Activated CD4-positive, alpha-beta memory T cell treated with anti-CD3 and anti-CD28 coated beads, Interleukin-2, amount 10 ng/mL, durations not matched to agents 7 days and 5 days (primary cell): ENCODE data around the gene SQSTM1. TPM values are rescaled to one million over a fixed set of nuclear protein-coding genes. Genes with fewer than 3 reads are reported as not detected.

ENCODE experiments used
- CTCF ChIA-PET: fragments of 350-600 bp; sonication (Branson Sonifier 250); formaldehyde crosslinking; loops from one replicate; lab custom pipeline; 2021; ENCODE audit warnings: antibody characterized with exemption, inconsistent platforms; lab: Charles Lee
- POLR2A ChIA-PET: fragments of 350-600 bp; sonication (Branson Sonifier 250); formaldehyde crosslinking; loops from one replicate; lab custom pipeline; 2021; ENCODE audit warnings: antibody characterized with exemption; lab: Charles Lee
- DNase-seq: peaks from one replicate; pipeline ENCODE4 v3.0.0-alpha.2; 2020
- H3K27ac Mint-ChIP-seq: one replicate; pipeline ENCODE4 v1.8.0; 2021; ENCODE audit warnings: mild to moderate bottlenecking, mixed read lengths
- H3K27me3 Mint-ChIP-seq: one replicate; pipeline ENCODE4 v1.8.0; 2021; ENCODE audit warnings: mixed read lengths
- H3K36me3 Mint-ChIP-seq: one replicate; pipeline ENCODE4 v1.8.0; 2021; ENCODE audit warnings: low read depth, mixed read lengths
- H3K4me1 Mint-ChIP-seq: one replicate; pipeline ENCODE4 v1.8.0; 2021; ENCODE audit warnings: mixed read lengths
- H3K4me3 Mint-ChIP-seq: one replicate; pipeline ENCODE4 v1.8.0; 2021; ENCODE audit warnings: mild to moderate bottlenecking, mixed read lengths
- H3K9me3 Mint-ChIP-seq: one replicate; pipeline ENCODE4 v1.8.0; 2021; ENCODE audit warnings: mixed read lengths
- total RNA-seq, 2 experiments: library from RNA; stranded (reverse); gene quantifications; one replicate each; pipeline ENCODE4 v1.2.3, GENCODE V29; 2021

Gene SQSTM1
- total RNA-seq, 2 experiments from 2014 or later = 178 to 183 TPM

DNA sequence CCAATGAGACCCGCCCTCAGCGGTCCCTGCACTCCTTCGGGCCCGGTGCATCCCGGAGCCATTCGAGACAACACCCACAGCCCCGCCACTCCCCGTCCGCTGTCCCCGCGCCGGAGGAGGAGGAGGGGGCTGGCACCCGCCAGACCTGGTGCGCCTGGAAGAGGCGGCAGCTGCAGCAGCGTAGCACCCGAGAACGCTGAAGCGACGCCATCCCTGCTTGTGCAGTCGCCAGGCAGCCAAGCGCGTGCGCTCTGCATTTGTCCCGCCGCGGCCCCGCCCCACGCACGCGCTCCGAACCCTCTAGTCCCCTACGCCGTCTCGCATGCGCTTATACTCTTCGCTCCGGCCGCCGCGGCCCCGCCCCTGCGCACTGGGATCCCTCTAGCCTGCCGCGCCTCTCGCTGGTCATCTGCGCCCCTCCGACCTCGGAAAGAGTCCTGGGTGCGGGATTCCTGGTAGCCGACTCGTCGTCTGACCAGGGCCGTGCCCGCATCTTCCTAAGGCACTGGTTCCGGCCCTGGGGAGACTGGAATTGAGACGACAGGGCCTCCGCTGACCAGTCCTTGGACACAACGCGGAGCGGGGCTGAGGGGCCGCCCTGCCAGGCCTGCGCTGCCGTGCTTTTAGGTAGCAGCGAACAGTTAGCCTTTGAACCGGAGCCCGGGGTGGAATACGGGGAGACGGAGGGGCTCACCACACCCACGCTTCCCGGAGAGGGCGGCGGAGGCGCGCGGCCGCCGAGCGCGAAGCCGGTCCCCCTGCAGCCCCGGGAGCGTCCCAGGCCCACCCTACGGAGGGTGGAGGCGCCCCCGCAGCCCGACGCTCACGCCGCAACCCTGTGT, 38.1 kb downstream of the SQSTM1 start, which contains the start of gene MRNIP:
MRNIP (minus strand) TSS at position 232 of the 842 bp plus-strand sequence; CDS start at position 211, 21 bp downstream.
- Mint-ChIP-seq H3K9me3 (no peaks in the 10 kb centered on the region), H3K36me3 (peaks cover 9% of the 10 kb centered on the region), H3K4me3 (peak within 1 kb of the TSS; percentile 90), H3K4me1 (peaks cover 19% of the 10 kb centered on the region), H3K27ac (peak within 1 kb of the TSS; percentile 81), H3K27me3 (no peaks in the 10 kb centered on the region)
- ChIA-PET POLR2A (interaction anchor here (0.7 to 1.2 kb wide), 5 partner anchors 37 to 973 kb away, joined by 3 to 5 read pairs (median 3); no protein-coding TSS in a partner anchor), CTCF (no interaction called here)
- peak; percentile 92 for DNase-seq

- H3K9me3 Mint-ChIP-seq = no peaks in the 10 kb centered on the region
Observed at GRCh38 chr5:179860301-179860700, 39.6 kb downstream of the SQSTM1 start.

GRCh38 chr5:179862296-179862695, 41.6 kb downstream of the SQSTM1 start:
- Mint-ChIP-seq H3K27me3 (no peaks in the 10 kb centered on the region), H3K27ac (no peak overlapping the region), H3K4me3 (no peak overlapping the region), H3K4me1 (peaks cover 17% of the 10 kb centered on the region), H3K36me3 (peaks cover 18% of the 10 kb centered on the region), H3K9me3 (no peaks in the 10 kb centered on the region)
- POLR2A ChIA-PET = no interaction called here
- CTCF ChIA-PET = interaction anchor here (0.7 to 1.4 kb wide), 2 partner anchors 40 to 60 kb away, joined by 3 to 6 read pairs; no protein-coding TSS in a partner anchor
- no peak for DNase-seq

More at GRCh38 chr5:179860301-179860700, 39.6 kb downstream of the SQSTM1 start:
- H3K4me3 Mint-ChIP-seq = peak overlapping the region; percentile 48
- H3K36me3 Mint-ChIP-seq = peaks cover 17% of the 10 kb centered on the region
- no peaks in the 10 kb centered on the region for H3K27me3 Mint-ChIP-seq
- peaks cover 19% of the 10 kb centered on the region for H3K4me1 Mint-ChIP-seq
- DNase-seq = no peak
- ChIA-PET CTCF (no interaction called here), POLR2A (no interaction called here)
- no peak overlapping the region for H3K27ac Mint-ChIP-seq

DNA sequence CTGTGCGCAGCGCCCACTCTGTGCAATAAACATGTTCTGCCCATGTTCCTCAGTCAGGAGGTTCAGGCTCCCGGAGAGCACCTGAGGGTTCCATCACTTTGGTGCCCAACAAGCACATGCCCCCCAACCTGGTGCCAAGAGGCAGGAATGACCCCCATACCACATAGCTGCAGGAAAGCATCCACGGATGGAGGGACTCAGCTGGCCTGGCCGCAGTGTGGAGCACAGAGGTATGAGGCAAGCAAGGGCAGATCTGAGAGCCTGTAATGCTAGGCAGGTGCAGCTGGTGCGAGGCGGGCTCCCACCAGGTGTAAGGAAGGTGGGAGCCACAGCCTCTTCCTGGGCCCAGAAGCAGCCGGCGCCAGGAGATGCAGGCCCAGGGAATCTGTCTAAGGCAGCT, 42.2 kb downstream of the SQSTM1 start:
- H3K4me1 Mint-ChIP-seq = peaks cover 13% of the 10 kb centered on the region
- no peak for DNase-seq
- H3K27me3 Mint-ChIP-seq = no peaks in the 10 kb centered on the region
- ChIA-PET POLR2A (no interaction called here), CTCF (no interaction called here)
- H3K9me3 Mint-ChIP-seq = no peaks in the 10 kb centered on the region
- H3K36me3 Mint-ChIP-seq = peaks cover 18% of the 10 kb centered on the region
- no peak overlapping the region for H3K4me3 Mint-ChIP-seq
- no peak overlapping the region for H3K27ac Mint-ChIP-seq

DNA sequence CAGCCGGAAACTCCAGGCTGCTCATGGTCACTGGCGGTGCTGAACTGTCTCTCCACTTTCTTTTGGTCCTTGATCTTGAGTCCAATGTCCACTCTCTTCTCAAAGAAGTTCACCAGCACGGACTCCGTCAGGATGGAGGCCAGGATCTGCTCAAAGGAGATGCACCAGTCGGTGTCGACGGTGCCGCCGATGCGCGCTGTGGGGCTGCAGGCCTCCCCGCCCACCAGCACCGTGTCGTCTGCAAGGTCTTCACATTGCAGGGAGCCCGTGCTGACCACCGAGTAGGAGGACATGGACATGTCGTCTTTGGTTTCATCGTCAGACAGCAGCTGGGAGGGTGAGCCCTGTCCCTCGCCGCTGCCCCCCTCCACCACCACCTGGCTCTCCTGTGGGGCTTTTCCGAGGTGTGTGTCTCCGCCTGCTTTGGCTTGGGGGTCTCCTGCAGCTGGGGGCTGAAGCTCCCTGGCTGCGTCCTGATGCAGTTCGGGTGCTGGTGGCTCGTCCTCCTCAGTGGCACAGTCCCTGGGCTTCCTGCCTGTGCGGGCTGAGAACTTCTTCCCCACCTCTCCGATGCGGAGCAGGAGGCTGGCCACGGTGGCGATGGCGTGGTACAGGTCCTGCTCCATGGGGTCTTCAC, 42.9 kb downstream of the SQSTM1 start:
- POLR2A ChIA-PET = no interaction called here
- Mint-ChIP-seq H3K27ac (no peak overlapping the region), H3K36me3 (peaks cover 18% of the 10 kb centered on the region), H3K4me3 (no peak overlapping the region), H3K27me3 (no peaks in the 10 kb centered on the region), H3K9me3 (no peaks in the 10 kb centered on the region), H3K4me1 (peaks cover 10% of the 10 kb centered on the region)
- DNase-seq = no peak
- CTCF ChIA-PET = no interaction called here

- DNase-seq = no peak
- H3K4me3 Mint-ChIP-seq = no peak overlapping the region
- no peaks in the 10 kb centered on the region for H3K27me3 Mint-ChIP-seq
- H3K36me3 Mint-ChIP-seq = peaks cover 18% of the 10 kb centered on the region
- CTCF ChIA-PET = no interaction called here
- peaks cover 5% of the 10 kb centered on the region for H3K4me1 Mint-ChIP-seq
- POLR2A ChIA-PET = no interaction called here
- no peaks in the 10 kb centered on the region for H3K9me3 Mint-ChIP-seq
- no peak overlapping the region for H3K27ac Mint-ChIP-seq
Observed at GRCh38 chr5:179864686-179865085, 44.0 kb downstream of the SQSTM1 start.

GRCh38 chr5:179865491-179866240, 45.0 kb downstream of the SQSTM1 start:
- H3K27me3 Mint-ChIP-seq = no peaks in the 10 kb centered on the region
- ChIA-PET CTCF (no interaction called here), POLR2A (no interaction called here)
- DNase-seq = no peak
- H3K27ac Mint-ChIP-seq = no peak overlapping the region
- no peaks in the 10 kb centered on the region for H3K9me3 Mint-ChIP-seq
- no peak overlapping the region for H3K4me3 Mint-ChIP-seq
- H3K4me1 Mint-ChIP-seq = no peaks in the 10 kb centered on the region
- H3K36me3 Mint-ChIP-seq = peaks cover 19% of the 10 kb centered on the region

- H3K36me3 Mint-ChIP-seq = peaks cover 27% of the 10 kb centered on the region
- no peak overlapping the region for H3K27ac Mint-ChIP-seq
- H3K4me1 Mint-ChIP-seq = no peaks in the 10 kb centered on the region
- H3K27me3 Mint-ChIP-seq = no peaks in the 10 kb centered on the region
- H3K9me3 Mint-ChIP-seq = no peaks in the 10 kb centered on the region
- ChIA-PET POLR2A (no interaction called here), CTCF (interaction anchor here (1.2 to 1.6 kb wide), 3 partner anchors 15 to 109 kb away, joined by 3 read pairs; no protein-coding TSS in a partner anchor)
- DNase-seq = no peak
- no peak overlapping the region for H3K4me3 Mint-ChIP-seq
Observed at GRCh38 chr5:179866241-179867078, 45.8 kb downstream of the SQSTM1 start.

GRCh38 chr5:179867079-179867465, 46.4 kb downstream of the SQSTM1 start:
- Mint-ChIP-seq H3K36me3 (peaks cover 27% of the 10 kb centered on the region), H3K27ac (no peak overlapping the region), H3K27me3 (no peaks in the 10 kb centered on the region), H3K9me3 (no peaks in the 10 kb centered on the region), H3K4me1 (no peaks in the 10 kb centered on the region), H3K4me3 (no peak overlapping the region)
- no peak for DNase-seq
- POLR2A ChIA-PET = no interaction called here
- CTCF ChIA-PET = interaction anchor here (1.2 to 1.6 kb wide), 3 partner anchors 15 to 108 kb away, joined by 3 read pairs; no protein-coding TSS in a partner anchor

- Mint-ChIP-seq H3K9me3 (no peaks in the 10 kb centered on the region), H3K4me1 (no peaks in the 10 kb centered on the region), H3K27me3 (no peaks in the 10 kb centered on the region), H3K27ac (no peak overlapping the region), H3K4me3 (no peak overlapping the region), H3K36me3 (peaks cover 25% of the 10 kb centered on the region)
- no peak for DNase-seq
- CTCF ChIA-PET = interaction anchor here (0.7 to 1.6 kb wide), 2 partner anchors 105 to 108 kb away, joined by 3 read pairs; no protein-coding TSS in a partner anchor
- POLR2A ChIA-PET = no interaction called here
Observed at GRCh38 chr5:179867476-179867875, 46.8 kb downstream of the SQSTM1 start.

GRCh38 chr5:179868541-179868940, 47.8 kb downstream of the SQSTM1 start:
- Mint-ChIP-seq H3K4me1 (no peaks in the 10 kb centered on the region), H3K4me3 (no peak overlapping the region), H3K27me3 (no peaks in the 10 kb centered on the region), H3K36me3 (peaks cover 19% of the 10 kb centered on the region), H3K9me3 (no peaks in the 10 kb centered on the region), H3K27ac (no peak overlapping the region)
- CTCF ChIA-PET = interaction anchor here (1.0 kb wide), 2 partner anchors 10 to 13 kb away, joined by 3 read pairs; no protein-coding TSS in a partner anchor
- DNase-seq = no peak
- POLR2A ChIA-PET = interaction anchor here (1.3 kb wide), 1 partner anchor 9 kb away, joined by 3 read pairs; no protein-coding TSS in a partner anchor

GRCh38 chr5:179869101-179869500, 48.4 kb downstream of the SQSTM1 start:
- Mint-ChIP-seq H3K27me3 (no peaks in the 10 kb centered on the region), H3K36me3 (peaks cover 15% of the 10 kb centered on the region), H3K4me3 (no peak overlapping the region), H3K9me3 (no peaks in the 10 kb centered on the region), H3K4me1 (no peaks in the 10 kb centered on the region), H3K27ac (no peak overlapping the region)
- ChIA-PET CTCF (interaction anchor here (1.0 kb wide), 2 partner anchors 9 to 14 kb away, joined by 3 read pairs; no protein-coding TSS in a partner anchor), POLR2A (interaction anchor here (1.3 kb wide), 1 partner anchor 9 kb away, joined by 3 read pairs; no protein-coding TSS in a partner anchor)
- DNase-seq = no peak
